Right forelimb (tissue), 1 donor: Measurements from ENCODE around the gene INAVA.
A peak's percentile ranks its signal among the peaks of the same experiment; 100 is the strongest.

ENCODE experiments used
- DNase-seq: peaks from one replicate; pipeline ENCODE4 v3.0.0-alpha.2; 2018

INAVA gene

GRCh38 chr1:200877839-200878551, 16.7 kb upstream of the INAVA start:
- no peak for DNase-seq

GRCh38 chr1:200880212-200880611, 14.5 kb upstream of the INAVA start:
- no peak for DNase-seq

- no peak for DNase-seq
Observed at GRCh38 chr1:200883118-200883517, 11.6 kb upstream of the INAVA start.

- DNase-seq: no peak
Observed at GRCh38 chr1:200885623-200886402, 8.9 kb upstream of the INAVA start.

- DNase-seq: no peak
Observed at GRCh38 chr1:200886594-200886993, 8.1 kb upstream of the INAVA start.

GRCh38 chr1:200887036-200887435, 7.7 kb upstream of the INAVA start:
- DNase-seq: no peak

- DNase-seq: no peak
Observed at GRCh38 chr1:200887772-200888348, 6.8 kb upstream of the INAVA start.

GRCh38 chr1:200888349-200888838, 6.3 kb upstream of the INAVA start:
- DNase-seq: no peak

- no peak for DNase-seq
Observed at GRCh38 chr1:200889571-200889970, 5.1 kb upstream of the INAVA start.

- no peak for DNase-seq
Observed at GRCh38 chr1:200890027-200890426, 4.7 kb upstream of the INAVA start.

GRCh38 chr1:200890818-200891773, 3.6 kb upstream of the INAVA start:
- peak; percentile 69 for DNase-seq

GRCh38 chr1:200891774-200892157, 2.9 kb upstream of the INAVA start:
- DNase-seq: no peak

- DNase-seq: no peak
Observed at GRCh38 chr1:200892546-200892945, 2.2 kb upstream of the INAVA start.

GRCh38 chr1:200892958-200893357, 1.7 kb upstream of the INAVA start:
- no peak for DNase-seq

GRCh38 chr1:200893411-200893901, 1.2 kb upstream of the INAVA start:
- no peak for DNase-seq

- DNase-seq: no peak
Observed at GRCh38 chr1:200895443-200895789, 716 bp downstream of the INAVA start.

- no peak for DNase-seq
Observed at GRCh38 chr1:200895801-200896530, 1.3 kb downstream of the INAVA start.

- no peak for DNase-seq
Observed at GRCh38 chr1:200896531-200897196, 2.0 kb downstream of the INAVA start.

GRCh38 chr1:200897259-200897658, 2.6 kb downstream of the INAVA start:
- DNase-seq: no peak

- no peak for DNase-seq
Observed at GRCh38 chr1:200899015-200899386, 4.3 kb downstream of the INAVA start.

- DNase-seq: no peak
Observed at GRCh38 chr1:200899451-200899915, 4.8 kb downstream of the INAVA start.
